Measurements from ENCODE around the gene PSORS1C2.

GRCh38 chr6:31171931-31172905 is 33.4 kb upstream of the PSORS1C2 start:
- TF ChIP-seq CTCF (IDR thresholded peaks at IDR 0.05; ENCODE audit: low read depth, low read length) (no peak), EZH2phosphoT487 (IDR thresholded peaks at IDR 0.05; ENCODE audit: low read depth) (no peak)
